AG09319 (cell line): ENCODE results near the gene SEMA4A.

Source experiments
- DNase-seq: peaks from one replicate; pipeline ENCODE4 v3.0.0-alpha.2; 2010; ENCODE audit warnings: low read depth; ENCODE audit errors: extremely low read depth
- TF ChIP-seq, protein P1 (sequence below): IDR thresholded peaks from 2 replicates; pipeline ENCODE4 v1.5.1; 2011; ENCODE audit warnings: low read depth, mild to moderate bottlenecking, inconsistent platforms, low read length, moderate library complexity

SEMA4A gene

DNA sequence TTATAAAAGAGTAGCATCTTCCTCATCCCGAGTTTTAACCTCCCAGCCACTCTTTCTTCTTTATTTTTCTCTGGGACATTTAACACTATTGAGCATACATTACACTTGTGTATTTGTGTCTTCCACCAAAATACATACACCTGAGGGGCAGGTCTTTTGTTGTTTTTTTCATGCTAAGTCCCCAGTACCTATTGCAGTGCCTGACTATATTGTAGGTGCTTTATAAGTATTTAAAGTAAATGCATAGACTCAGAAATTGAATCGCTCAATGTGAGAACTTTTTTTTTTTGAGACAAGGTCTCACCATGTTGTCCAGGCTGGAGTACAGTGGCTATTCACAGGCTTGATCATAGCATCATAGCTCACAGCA lies 7.8 kb upstream of the SEMA4A start:
- TF ChIP-seq, protein P1, sequence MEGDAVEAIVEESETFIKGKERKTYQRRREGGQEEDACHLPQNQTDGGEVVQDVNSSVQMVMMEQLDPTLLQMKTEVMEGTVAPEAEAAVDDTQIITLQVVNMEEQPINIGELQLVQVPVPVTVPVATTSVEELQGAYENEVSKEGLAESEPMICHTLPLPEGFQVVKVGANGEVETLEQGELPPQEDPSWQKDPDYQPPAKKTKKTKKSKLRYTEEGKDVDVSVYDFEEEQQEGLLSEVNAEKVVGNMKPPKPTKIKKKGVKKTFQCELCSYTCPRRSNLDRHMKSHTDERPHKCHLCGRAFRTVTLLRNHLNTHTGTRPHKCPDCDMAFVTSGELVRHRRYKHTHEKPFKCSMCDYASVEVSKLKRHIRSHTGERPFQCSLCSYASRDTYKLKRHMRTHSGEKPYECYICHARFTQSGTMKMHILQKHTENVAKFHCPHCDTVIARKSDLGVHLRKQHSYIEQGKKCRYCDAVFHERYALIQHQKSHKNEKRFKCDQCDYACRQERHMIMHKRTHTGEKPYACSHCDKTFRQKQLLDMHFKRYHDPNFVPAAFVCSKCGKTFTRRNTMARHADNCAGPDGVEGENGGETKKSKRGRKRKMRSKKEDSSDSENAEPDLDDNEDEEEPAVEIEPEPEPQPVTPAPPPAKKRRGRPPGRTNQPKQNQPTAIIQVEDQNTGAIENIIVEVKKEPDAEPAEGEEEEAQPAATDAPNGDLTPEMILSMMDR: no peak
- no peak for DNase-seq

DNA sequence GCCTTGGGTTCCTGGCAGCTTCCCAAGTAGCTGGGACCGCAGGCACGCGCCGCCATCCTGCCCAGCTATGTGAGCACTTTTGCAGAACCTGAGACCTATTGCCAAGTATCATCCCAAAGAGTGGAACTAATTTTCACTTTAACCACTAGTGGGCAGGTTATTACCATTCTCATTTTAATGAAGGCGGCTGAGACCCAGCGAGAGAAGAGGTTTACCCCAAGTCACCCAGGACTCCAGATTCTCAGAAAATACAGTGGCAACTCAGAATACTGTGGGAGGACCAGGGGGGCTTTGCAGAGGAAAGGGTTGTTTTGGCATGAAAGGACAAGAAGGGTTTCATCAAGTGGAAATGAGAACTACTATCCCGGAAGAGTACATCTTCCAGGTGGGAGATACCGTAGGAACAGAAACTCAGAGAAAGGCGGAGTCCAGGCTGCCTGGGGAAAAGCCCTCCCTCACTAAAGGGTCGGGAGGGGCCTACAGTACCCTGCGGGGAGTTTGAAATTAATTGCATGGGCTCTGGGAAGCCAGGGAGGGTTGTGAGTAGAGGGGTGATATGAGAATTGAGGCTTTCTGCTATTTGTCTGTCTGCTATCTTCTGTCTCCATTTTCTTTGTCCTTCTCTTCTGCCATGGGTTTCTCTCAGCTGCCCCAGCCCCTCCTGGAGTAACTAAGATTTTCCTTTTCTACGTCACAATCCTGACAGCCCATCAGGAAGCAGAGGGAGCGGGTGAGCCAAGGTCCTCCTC lies 7.2 kb upstream of the SEMA4A start:
- peak; percentile 90 for DNase-seq
- TF ChIP-seq, protein P1: peak; percentile 39

DNA sequence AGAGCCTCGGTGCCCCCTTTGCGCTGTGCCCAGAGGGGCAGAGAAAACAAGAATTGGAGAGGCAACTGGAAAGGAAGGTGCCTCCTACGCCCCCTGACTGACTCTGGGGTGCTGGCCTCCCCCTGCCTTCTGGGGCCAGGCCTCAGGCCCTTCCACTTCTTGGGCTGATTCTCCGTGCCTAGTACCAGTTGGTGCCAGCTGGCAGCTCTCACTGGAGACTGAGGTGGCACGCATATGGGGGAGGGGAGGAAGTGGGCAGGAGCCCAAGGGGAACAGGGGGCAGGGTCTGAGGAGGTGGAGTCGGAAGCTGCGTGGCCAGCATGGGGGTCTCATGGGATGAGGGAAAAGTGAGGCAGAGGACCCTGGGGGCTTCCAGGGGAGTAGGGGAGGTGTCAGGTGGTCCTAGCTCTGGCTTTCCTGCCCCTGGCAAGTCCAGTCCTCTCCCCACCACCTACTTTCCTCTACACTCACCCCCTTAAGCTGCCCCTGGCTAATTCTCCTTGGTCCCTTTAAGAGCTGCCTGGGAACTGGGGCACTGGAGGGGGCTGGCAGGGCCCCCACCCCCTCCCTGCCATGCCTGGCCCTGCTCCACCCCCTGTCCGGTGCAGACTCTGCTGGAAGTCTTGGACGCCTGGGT lies 6.5 kb upstream of the SEMA4A start:
- no peak for DNase-seq
- TF ChIP-seq, protein P1: no peak

DNA sequence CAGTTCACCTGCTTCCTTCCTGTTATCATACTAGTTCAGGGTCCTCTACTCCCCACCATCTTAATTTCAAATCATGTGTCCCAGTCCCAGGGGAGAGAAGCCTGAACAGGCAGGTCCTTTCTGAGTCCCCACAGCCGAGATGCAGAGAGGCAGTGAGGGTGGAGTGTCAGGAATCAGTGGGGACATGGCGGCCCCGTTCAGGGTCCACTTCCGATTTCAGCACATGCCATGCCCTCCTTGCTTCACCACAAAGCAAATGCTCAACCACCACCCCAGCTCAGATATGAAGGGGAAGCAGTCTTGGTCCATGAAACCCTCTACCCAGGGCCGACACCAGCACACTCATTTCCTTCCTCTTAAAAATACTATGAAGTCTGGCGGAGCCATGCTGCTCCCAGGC lies 5.2 kb upstream of the SEMA4A start:
- no peak for DNase-seq
- TF ChIP-seq, protein P1: no peak

DNA sequence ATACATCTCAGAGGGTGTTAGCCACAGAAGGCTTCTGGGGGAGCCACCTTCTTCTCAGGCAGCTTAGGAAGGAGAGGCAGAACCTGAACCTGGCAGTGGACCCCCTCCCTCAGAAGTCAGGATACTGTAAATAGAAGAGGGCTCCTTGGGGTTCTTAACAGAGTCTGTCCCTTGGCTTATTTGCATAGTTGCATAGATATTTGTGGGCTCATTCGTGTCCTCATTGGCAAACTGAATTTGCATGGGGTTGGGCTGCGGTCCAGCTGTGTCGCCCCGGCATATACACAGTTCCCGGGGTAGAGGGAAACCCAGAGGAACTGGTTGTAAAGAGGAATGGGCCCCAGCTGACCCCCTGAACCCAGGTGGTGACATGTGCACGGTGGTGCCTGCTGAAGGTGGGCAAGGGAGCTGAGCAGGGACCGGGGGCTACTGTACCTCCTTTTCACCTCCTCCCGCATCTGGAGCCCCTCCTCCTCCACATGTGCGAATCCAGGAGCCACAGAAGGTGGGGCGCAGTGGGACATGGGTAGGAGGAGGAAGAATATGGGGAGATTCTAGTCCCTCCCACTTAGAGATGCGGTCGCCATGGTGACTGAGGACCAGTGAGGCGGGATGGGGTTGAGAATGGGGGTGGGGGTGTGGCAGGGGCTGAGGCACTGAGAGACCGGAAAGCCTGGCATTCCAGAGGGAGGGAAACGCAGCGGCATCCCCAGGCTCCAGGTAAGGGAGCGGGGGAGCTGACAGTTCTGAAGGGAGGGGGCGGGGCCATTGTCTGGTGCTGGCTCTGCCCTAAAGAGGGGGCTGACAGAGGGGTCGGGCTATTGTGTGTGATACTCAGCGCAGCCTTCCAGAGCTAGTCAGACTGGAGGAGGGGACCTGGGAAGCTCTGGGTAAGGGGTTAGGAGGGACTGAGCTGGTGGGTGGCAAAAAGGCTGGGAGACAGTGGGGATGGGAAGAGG lies 3.7 kb upstream of the SEMA4A start:
- TF ChIP-seq, protein P1: no peak
- DNase-seq: no peak

DNA sequence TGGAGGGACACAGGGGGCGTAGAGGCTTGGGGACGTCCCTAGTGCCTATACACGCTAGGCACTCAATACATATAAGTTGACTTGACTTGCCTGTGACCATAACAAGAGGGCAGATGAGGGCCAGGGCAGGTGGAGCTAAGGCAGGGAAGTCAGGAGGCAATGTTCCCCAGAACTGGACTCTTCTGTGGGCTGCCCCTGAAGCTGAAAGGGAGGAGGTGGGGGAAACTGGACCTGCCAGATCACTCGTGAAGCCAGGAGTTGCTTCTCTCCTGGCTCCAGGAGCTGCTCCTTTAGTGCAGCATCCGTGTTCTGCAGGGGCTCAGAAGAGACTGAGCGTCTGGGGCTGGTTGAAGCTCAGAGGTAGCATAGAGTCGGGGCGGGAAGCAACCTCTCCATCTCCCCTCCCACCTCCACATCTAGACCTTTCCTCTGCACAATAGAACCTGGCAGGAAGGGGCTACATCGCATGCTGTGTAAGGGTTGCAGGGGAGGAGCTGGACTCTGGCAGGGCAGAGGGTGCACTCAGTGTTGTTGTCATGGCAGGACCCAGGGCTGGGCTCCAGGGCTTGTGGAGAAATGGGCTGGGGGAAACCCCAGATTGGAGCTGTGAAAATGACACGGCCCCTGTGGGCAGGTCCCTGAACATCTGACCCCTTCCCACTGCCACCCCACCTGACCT lies 2.9 kb upstream of the SEMA4A start:
- TF ChIP-seq, protein P1: no peak
- no peak for DNase-seq
